Glutamatergic neuron (in vitro differentiated cells): ENCODE results near the gene ZNF487. TPM values are rescaled to one million over a fixed set of nuclear protein-coding genes. Genes with fewer than 3 reads are reported as not detected.

Source experiments
- DNase-seq: peaks from one replicate; pipeline ENCODE4 v3.0.0; 2022
- H3K27ac Mint-ChIP-seq: one replicate; pipeline ENCODE4 v1.8.0; 2020; ENCODE audit warnings: mild to moderate bottlenecking, mixed read lengths, inconsistent platforms; ENCODE audit not compliant: unreplicated experiment
- H3K27me3 Mint-ChIP-seq: one replicate; pipeline ENCODE4 v1.8.0; 2020; ENCODE audit warnings: mild to moderate bottlenecking, moderate library complexity, mixed read lengths, inconsistent platforms; ENCODE audit not compliant: unreplicated experiment
- H3K36me3 Mint-ChIP-seq: one replicate; pipeline ENCODE4 v1.8.0; 2020; ENCODE audit warnings: mild to moderate bottlenecking, mixed read lengths, inconsistent platforms; ENCODE audit not compliant: unreplicated experiment
- H3K4me1 Mint-ChIP-seq: one replicate; pipeline ENCODE4 v1.8.0; 2020; ENCODE audit warnings: mild to moderate bottlenecking, low read depth, mixed read lengths, inconsistent platforms; ENCODE audit not compliant: unreplicated experiment
- H3K4me3 Mint-ChIP-seq: one replicate; pipeline ENCODE4 v1.8.0; 2020; ENCODE audit warnings: mild to moderate bottlenecking, mixed read lengths, inconsistent platforms; ENCODE audit not compliant: unreplicated experiment
- H3K9me3 Mint-ChIP-seq: one replicate; pipeline ENCODE4 v1.8.0; 2020; ENCODE audit warnings: mild to moderate bottlenecking, moderate library complexity, mixed read lengths, inconsistent platforms; ENCODE audit not compliant: unreplicated experiment
- CTCF ChIP-seq: fragments of 200-600 bp; sonication (generic); IDR thresholded peaks from one replicate; pipeline ENCODE4 v1.5.0; 2021; ENCODE audit not compliant: partially characterized antibody, unreplicated experiment
- total RNA-seq: library from RNA; stranded (reverse); fragmentation: NEBNext Ultra II Directional; extraction: Animal tissue kit (Norgen Biotek cat#: 25700); gene quantifications from one replicate; pipeline ENCODE4 v1.2.1, GENCODE V29; 2021; ENCODE audit not compliant: unreplicated experiment

ZNF487 gene
- total RNA-seq, 1 donor from 2014 or later, result 2.1 TPM

DNA sequence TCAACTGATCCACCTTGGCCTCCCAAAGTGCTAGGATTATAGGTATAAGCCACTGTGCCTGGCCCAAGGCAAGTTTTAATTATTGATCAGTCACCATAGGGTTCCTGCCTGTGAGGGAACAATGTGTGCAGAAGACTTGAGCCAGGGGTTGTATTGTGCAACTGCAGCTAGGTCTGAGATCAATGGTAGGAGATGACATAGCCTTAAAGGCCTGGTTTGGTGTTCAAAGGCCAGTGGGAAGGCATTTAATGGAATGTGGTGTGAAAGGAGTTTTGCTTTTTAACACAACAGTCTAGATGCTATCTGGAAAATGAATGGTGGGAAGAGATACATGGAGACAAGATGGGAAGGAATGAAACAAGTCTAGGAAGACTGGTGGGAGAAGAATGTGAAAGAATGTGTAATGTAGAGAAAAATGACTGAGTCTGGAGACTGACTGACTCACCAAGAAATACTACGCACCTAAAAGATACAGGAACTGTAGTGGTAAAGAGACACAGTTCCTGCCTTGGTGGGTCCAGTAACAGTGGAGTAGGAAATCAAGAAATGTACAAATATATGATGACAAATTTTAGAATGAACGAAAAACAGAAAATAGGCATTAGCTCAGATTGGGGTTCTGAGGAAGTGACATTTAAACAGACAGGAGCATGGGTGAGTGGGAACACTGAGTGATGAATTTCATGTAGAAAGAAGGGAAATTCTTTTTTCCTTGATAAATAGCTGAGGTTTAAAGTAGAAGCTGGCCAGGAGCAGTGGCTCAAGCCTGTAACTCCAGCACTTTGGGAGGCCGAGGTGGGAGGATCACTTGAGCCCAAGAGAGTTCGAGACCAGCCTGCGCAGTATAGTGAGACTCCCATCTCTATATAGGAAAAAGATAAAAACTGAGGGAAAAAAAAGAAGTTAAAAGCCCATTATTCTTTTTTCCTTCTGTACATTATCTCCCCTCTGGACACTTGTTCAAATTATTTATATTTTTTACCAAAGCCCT, 37.3 kb upstream of the ZNF487 start:
- Mint-ChIP-seq H3K4me3 (no peak overlapping the region), H3K9me3 (peaks cover 9% of the 10 kb centered on the region), H3K4me1 (peaks cover 19% of the 10 kb centered on the region), H3K36me3 (no peaks in the 10 kb centered on the region), H3K27me3 (peaks cover 11% of the 10 kb centered on the region), H3K27ac (no peak overlapping the region)
- no peak for DNase-seq
- no peak for TF ChIP-seq CTCF

DNA sequence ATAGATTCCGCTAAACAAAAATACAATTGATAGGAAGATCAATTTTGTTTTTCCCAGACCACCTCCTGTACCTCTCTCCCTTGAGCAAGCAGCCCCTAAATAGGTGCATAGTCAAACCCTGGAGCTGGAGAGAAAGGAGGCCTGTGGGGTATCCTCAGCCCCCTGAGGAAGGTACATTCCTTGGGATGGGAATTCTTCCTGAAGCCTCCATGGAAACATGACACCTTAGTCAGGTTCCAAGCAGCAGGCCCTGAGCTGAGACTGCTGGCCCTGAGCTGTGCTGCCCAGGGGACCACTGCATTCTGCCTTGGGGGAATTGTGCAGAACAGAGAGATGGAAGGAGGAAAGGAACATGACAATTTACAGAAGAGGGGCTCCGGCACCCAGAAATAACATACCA, 35.3 kb upstream of the ZNF487 start:
- DNase-seq, result peak; percentile 28
- no peak for TF ChIP-seq CTCF
- Mint-ChIP-seq H3K9me3 (peaks cover 5% of the 10 kb centered on the region), H3K27ac (no peak overlapping the region), H3K4me3 (no peak overlapping the region), H3K4me1 (peaks cover 13% of the 10 kb centered on the region), H3K27me3 (peaks cover 2% of the 10 kb centered on the region), H3K36me3 (no peaks in the 10 kb centered on the region)

- Mint-ChIP-seq H3K27me3 (peaks cover 2% of the 10 kb centered on the region), H3K9me3 (peaks cover 5% of the 10 kb centered on the region), H3K4me1 (peaks cover 13% of the 10 kb centered on the region), H3K36me3 (no peaks in the 10 kb centered on the region), H3K4me3 (no peak overlapping the region), H3K27ac (no peak overlapping the region)
- TF ChIP-seq CTCF, result no peak
- no peak for DNase-seq
Observed at GRCh38 chr10:43402176-43402575, 34.7 kb upstream of the ZNF487 start.

DNA sequence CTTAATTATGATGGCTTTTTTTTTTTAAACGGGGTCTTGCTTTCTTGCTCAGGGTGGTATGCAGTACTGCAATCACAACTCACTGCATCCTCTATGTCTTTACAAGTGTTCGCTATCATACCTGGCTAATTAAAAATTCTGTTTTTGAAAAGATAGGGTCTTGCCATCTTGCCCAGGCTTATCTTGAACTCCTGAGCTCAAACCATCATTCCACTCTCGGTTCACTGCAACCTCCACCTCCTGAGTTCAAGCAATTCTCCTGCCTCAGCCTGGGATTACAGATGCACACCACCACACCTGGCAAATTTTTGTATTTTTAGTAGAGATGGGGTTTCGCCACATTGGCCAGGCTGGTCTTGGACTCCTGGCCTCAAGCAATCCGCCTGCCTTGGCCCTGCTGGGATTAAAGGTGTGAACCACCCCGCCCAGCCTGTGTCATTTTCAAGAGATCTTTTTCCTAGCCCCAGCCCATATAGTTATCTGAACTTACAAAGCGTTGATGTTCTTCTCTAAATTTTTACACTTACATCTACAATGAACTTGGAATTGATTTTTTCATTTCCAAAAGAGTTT, 33.9 kb upstream of the ZNF487 start:
- Mint-ChIP-seq H3K27me3 (peaks cover 3% of the 10 kb centered on the region), H3K27ac (peak overlapping the region; percentile 17), H3K36me3 (no peaks in the 10 kb centered on the region), H3K4me3 (peak overlapping the region; percentile 34), H3K4me1 (peaks cover 13% of the 10 kb centered on the region), H3K9me3 (peaks cover 7% of the 10 kb centered on the region)
- TF ChIP-seq CTCF, result no peak
- DNase-seq, result no peak
